H1 (cell line): ENCODE data around the gene CNIH3. TPM values are rescaled to one million over a fixed set of nuclear protein-coding genes. Genes with fewer than 3 reads are reported as not detected.

ENCODE experiments used
- CTCF ChIA-PET: fragments of 300-600 bp; sonication (Branson Sonifier 250); formaldehyde crosslinking; loops from one replicate; lab custom pipeline; 2021; ENCODE audit not compliant: partially characterized antibody; lab: Charles Lee
- POLR2A ChIA-PET: fragments of 300-600 bp; sonication (Branson Sonifier 250); formaldehyde crosslinking; loops from one replicate; lab custom pipeline; 2021; ENCODE audit warnings: inconsistent platforms; ENCODE audit not compliant: partially characterized antibody; lab: Charles Lee
- DNase-seq, 2 experiments: peaks; one replicate each; pipeline versions ENCODE4 v3.0.0 to v3.0.0-alpha.2; 2010 to 2022; ENCODE audit warnings: low spot score in 2 of 2, low read depth in 1 of 2, mixed read lengths in 1 of 2
- FAIRE-seq: peaks from 2 replicates; lab custom pipeline; 2011; peaks lifted over from hg19 to GRCh38; lab: Jason Lieb, UNC
- H2AFZ ChIP-seq: 2 replicates; pipeline ENCODE4 v1.8.1; 2012; ENCODE audit warnings: low read length, inconsistent platforms
- H2AK5ac ChIP-seq: 2 replicates; pipeline ENCODE4 v1.6.1; 2013; ENCODE audit warnings: low read depth, low read length
- H2BK120ac ChIP-seq: replicated peaks from 2 replicates; pipeline ENCODE3; 2013; ENCODE audit warnings: low read depth, low read length, inconsistent platforms
- H2BK12ac ChIP-seq: 2 replicates; pipeline ENCODE4 v1.6.1; 2013; ENCODE audit warnings: low read depth, low read length
- H2BK15ac ChIP-seq: 2 replicates; pipeline ENCODE4 v1.6.1; 2013; ENCODE audit warnings: low read length
- H2BK20ac ChIP-seq: 2 replicates; pipeline ENCODE4 v1.6.1; 2013; ENCODE audit warnings: low read length
- H2BK5ac ChIP-seq: 2 replicates; pipeline ENCODE4 v1.6.1; 2013; ENCODE audit warnings: low read depth, low read length
- H3K14ac ChIP-seq: 2 replicates; pipeline ENCODE4 v1.6.1; 2013; ENCODE audit warnings: inconsistent platforms; ENCODE audit not compliant: insufficient read length
- H3K18ac ChIP-seq: 2 replicates; pipeline ENCODE4 v1.6.1; 2013; ENCODE audit warnings: low read length; ENCODE audit errors: extremely low read depth
- H3K23ac ChIP-seq: 2 replicates; pipeline ENCODE4 v1.6.1; 2013; ENCODE audit warnings: inconsistent platforms; ENCODE audit not compliant: insufficient read length
- H3K23me2 ChIP-seq: 2 replicates; pipeline ENCODE4 v1.6.1; 2013; ENCODE audit warnings: low read depth, low read length
- H3K27ac ChIP-seq: 2 replicates; pipeline ENCODE4 v1.6.1; 2011; ENCODE audit warnings: low read depth, low read length, inconsistent platforms
- H3K27me3 ChIP-seq, 4 experiments: replicated peaks in 1 of 4; 1 replicate in 1 of 4; 2 replicates in 3 of 4; pipeline versions ENCODE4 v1.6.1 to v1.8.1; 2011 to 2013; ENCODE audit warnings: low read length in 3 of 4, mild to moderate bottlenecking in 3 of 4, inconsistent platforms in 2 of 4, mixed read lengths in 2 of 4, moderate library complexity in 1 of 4; ENCODE audit not compliant: control insufficient read depth in 3 of 4, insufficient read depth in 3 of 4; ENCODE audit errors: extremely low read depth in 1 of 4
- H3K36me3 ChIP-seq, 4 experiments: 2 replicates each; pipeline versions ENCODE4 v1.6.1 to v1.8.1; 2011 to 2013; ENCODE audit warnings: mild to moderate bottlenecking in 4 of 4, low read length in 3 of 4, moderate library complexity in 2 of 4, control low read depth in 1 of 4, inconsistent platforms in 1 of 4; ENCODE audit not compliant: insufficient read depth in 4 of 4, control insufficient read depth in 2 of 4
- H3K4ac ChIP-seq: replicated peaks from 2 replicates; pipeline ENCODE3; 2013; ENCODE audit warnings: low read length, low read depth, mixed read lengths, inconsistent platforms; ENCODE audit not compliant: insufficient read length
- H3K4me1 ChIP-seq, 4 experiments: replicated peaks in 1 of 4; 1 replicate in 1 of 4; 2 replicates in 3 of 4; pipeline versions ENCODE4 v1.6.1 to v1.8.1; 2011 to 2013; ENCODE audit warnings: low read length in 3 of 4, inconsistent platforms in 2 of 4, mixed read lengths in 1 of 4; ENCODE audit not compliant: insufficient read depth in 4 of 4, control insufficient read depth in 3 of 4
- H3K4me2 ChIP-seq, 2 experiments: 2 replicates each; pipeline versions ENCODE4 v1.6.1 to v1.8.1; 2011 to 2013; ENCODE audit warnings: low read depth in 2 of 2, low read length in 2 of 2, control low read depth in 1 of 2, inconsistent platforms in 1 of 2, mild to moderate bottlenecking in 1 of 2; ENCODE audit not compliant: insufficient read depth in 1 of 2
- H3K4me3 ChIP-seq, 4 experiments: fragments of 200-600, 300-600 bp in 1 of 4; sonication (generic), shearing (Covaris generic), sonication (Bioruptor Twin) in 1 of 4; 2 replicates each; pipeline versions ENCODE4 v1.5.1 to v1.8.1; 2011 to 2016; ENCODE audit warnings: low read length in 4 of 4, low read depth in 3 of 4, control low read depth in 2 of 4, inconsistent platforms in 2 of 4, mild to moderate bottlenecking in 2 of 4, mixed read lengths in 1 of 4, moderate library complexity in 1 of 4; ENCODE audit not compliant: insufficient read depth in 2 of 4; ENCODE audit errors: extremely low read depth in 1 of 4
- H3K56ac ChIP-seq: replicated peaks from 2 replicates; pipeline ENCODE3; 2013; ENCODE audit warnings: low read depth, mild to moderate bottlenecking, mixed read lengths, low read length, inconsistent platforms; ENCODE audit not compliant: insufficient read length
- H3K79me1 ChIP-seq: 2 replicates; pipeline ENCODE4 v1.6.1; 2013; ENCODE audit warnings: low read depth, low read length, control low read depth
- H3K79me2 ChIP-seq, 2 experiments: 2 replicates each; pipeline versions ENCODE4 v1.6.1 to v1.8.1; 2012 to 2013; ENCODE audit warnings: low read length in 2 of 2, mild to moderate bottlenecking in 2 of 2, inconsistent platforms in 1 of 2; ENCODE audit not compliant: insufficient read depth in 2 of 2, control insufficient read depth in 1 of 2
- H3K9ac ChIP-seq, 4 experiments: replicated peaks in 1 of 4; 1 replicate in 1 of 4; 2 replicates in 3 of 4; pipeline versions ENCODE4 v1.6.1 to v1.8.1; 2011 to 2013; ENCODE audit warnings: low read depth in 3 of 4, low read length in 3 of 4, control low read depth in 2 of 4, mild to moderate bottlenecking in 2 of 4, moderate library complexity in 2 of 4, inconsistent platforms in 1 of 4; ENCODE audit errors: extremely low read depth in 1 of 4
- H3K9me3 ChIP-seq, 2 experiments: 2 replicates each; pipeline versions ENCODE4 v1.6.1 to v1.8.1; 2012 to 2013; ENCODE audit warnings: mild to moderate bottlenecking in 2 of 2, moderate library complexity in 2 of 2, control low read depth in 1 of 2, inconsistent platforms in 1 of 2, low read depth in 1 of 2, low read length in 1 of 2, mixed read lengths in 1 of 2; ENCODE audit not compliant: insufficient read depth in 2 of 2
- H4K20me1 ChIP-seq, 2 experiments: replicated peaks in 1 of 2; 2 replicates each; pipeline versions ENCODE3 to v1.8.1; 2011 to 2013; ENCODE audit warnings: inconsistent platforms in 2 of 2, low read length in 2 of 2, mild to moderate bottlenecking in 1 of 2; ENCODE audit not compliant: insufficient read depth in 2 of 2, control insufficient read depth in 1 of 2
- H4K5ac ChIP-seq: 2 replicates; pipeline ENCODE4 v1.6.1; 2013; ENCODE audit warnings: low read length, low read depth, mixed read lengths, inconsistent platforms; ENCODE audit not compliant: insufficient read length
- H4K8ac ChIP-seq: 2 replicates; pipeline ENCODE4 v1.8.0; 2013; ENCODE audit warnings: mild to moderate bottlenecking, moderate library complexity, low read length, inconsistent platforms; ENCODE audit not compliant: insufficient read depth; ENCODE audit errors: extremely low read depth
- H4K91ac ChIP-seq: replicated peaks from 2 replicates; pipeline ENCODE3; 2013; ENCODE audit warnings: low read length, mixed read lengths, inconsistent platforms; ENCODE audit not compliant: insufficient read length
- ATF2 ChIP-seq: IDR thresholded peaks from 2 replicates; pipeline ENCODE4 v1.6.1; 2012; ENCODE audit warnings: low read length, inconsistent platforms
- GABPA ChIP-seq: IDR thresholded peaks from 2 replicates; pipeline ENCODE4 v1.6.1; 2011; ENCODE audit warnings: mild to moderate bottlenecking, low read length, moderate library complexity, borderline replicate concordance; ENCODE audit not compliant: insufficient read depth
- HDAC6 ChIP-seq: IDR thresholded peaks from one replicate; pipeline ENCODE4 v1.7.1; 2012; ENCODE audit warnings: low read depth, mild to moderate bottlenecking, inconsistent platforms, low read length, moderate library complexity
- MAFK ChIP-seq: IDR thresholded peaks from 2 replicates; pipeline ENCODE4 v1.6.1; 2012; ENCODE audit warnings: low read depth, mild to moderate bottlenecking, improper control_type of control experiment, low read length
- NRF1 ChIP-seq: IDR thresholded peaks from 2 replicates; pipeline ENCODE4 v1.6.1; 2011; ENCODE audit warnings: mild to moderate bottlenecking, low read depth, low read length, improper control_type of control experiment
- RNF2 ChIP-seq: fragments of 200-900, 300-1000 bp; sonication (generic); IDR thresholded peaks from 2 replicates; pipeline ENCODE4 v1.7.1; 2016; ENCODE audit warnings: borderline replicate concordance, low read depth, mild to moderate bottlenecking, antibody characterized with exemption, low read length; ENCODE audit not compliant: poor library complexity, severe bottlenecking; ENCODE audit errors: missing control alignments
- WGBS, 2 experiments: shearing (Covaris generic) in 1 of 2; methylation state at CpG; one replicate each; pipeline versions ENCODE4 v1.1.6 to v1.1.7; 2013 to 2015; ENCODE audit warnings: low lambda C conversion rate in 2 of 2, mixed read lengths in 2 of 2, inconsistent platforms in 1 of 2, low coverage in 1 of 2, missing lambda C conversion rate in 1 of 2; ENCODE audit not compliant: insufficient replicate concordance in 2 of 2, insufficient coverage in 1 of 2, insufficient read length in 1 of 2; ENCODE audit errors: extremely low coverage in 1 of 2, missing lambda C conversion rate in 1 of 2; 5-methylcytosine and 5-hydroxymethylcytosine counted together
- polyA plus RNA-seq, 7 experiments: library from polyadenylated mRNA; depleted of rRNA in 3 of 7; stranded (reverse) in 5 of 7; unstranded in 2 of 7; fragments of >200 nt in 5 of 7; fragments of 200-250 nt in 2 of 7; gene quantifications; 1 replicate in 5 of 7; 2 replicates in 1 of 7; 4 replicates in 1 of 7; pipeline versions ENCODE4 v1.2.1 to v1.2.3, GENCODE V29; 2011 to 2013; ENCODE audit warnings: missing spikeins in 2 of 7, mixed read lengths in 2 of 7
- total RNA-seq: library from RNA; stranded (reverse); fragmentation: NEBNext Ultra II Directional; extraction: Animal tissue kit (Norgen Biotek cat#: 25700); gene quantifications from 2 replicates; pipeline ENCODE4 v1.2.1, GENCODE V29; 2021

CNIH3 gene
- total and polyA plus RNA-seq, 2 of the 8 experiments (the other 6 are each of a cell fraction or from before 2014, with no cell fraction given): 3.7 to 5.6 TPM

GRCh38 chr1:224669403-224669802 is 53.3 kb downstream of the CNIH3 start:
- no peak for TF ChIP-seq RNF2
- no peak for TF ChIP-seq MAFK
- no peak for TF ChIP-seq HDAC6
- no peak for TF ChIP-seq NRF1
- TF ChIP-seq GABPA: no peak
- no peak for TF ChIP-seq ATF2
- Histone ChIP-seq H3K79me1 (no peaks in the 10 kb centered on the region), H4K8ac (no peak overlapping the region; the same call in 1 of the 2 replicates), H4K5ac (no peak overlapping the region), H2BK120ac (no peak overlapping the region), H3K56ac (no peak overlapping the region), H3K4me3 (no peak overlapping the region), H3K4me1 (no peaks in the 10 kb centered on the region; a peak in 1 of 7 replicates), H2BK20ac (no peak overlapping the region), H4K91ac (no peak overlapping the region), H2BK15ac (no peak overlapping the region), H3K4me2 (no peak overlapping the region), H3K18ac (no peak overlapping the region), H2BK5ac (no peak overlapping the region), H3K14ac (no peak overlapping the region), H3K36me3 (no peaks in the 10 kb centered on the region), H3K4ac (no peak overlapping the region), H3K9me3 (0 out of 4 replicates have a peak, but pooled peaks cover 0 to 4% of the 10 kb centered on the region in 2 experiments), H2BK12ac (no peak overlapping the region), H3K27me3 (no peaks in the 10 kb centered on the region), H3K79me2 (no peaks in the 10 kb centered on the region), H3K9ac (no peak overlapping the region), H2AK5ac (no peak overlapping the region), H3K27ac (no peak overlapping the region), H3K23me2 (no peaks in the 10 kb centered on the region), H4K20me1 (no peaks in the 10 kb centered on the region), H2AFZ (no peak overlapping the region), H3K23ac (no peak overlapping the region)
- POLR2A ChIA-PET: no interaction called here
- FAIRE-seq: no peak
- CTCF ChIA-PET: interaction anchor here (1.1 to 2.9 kb wide), 4 partner anchors 20 to 182 kb away, joined by 4 to 8 read pairs (median 6); no protein-coding TSS in a partner anchor
- 93% methylated on average over 3 of the region's 3 CpGs; no CpG with 5 or more reads in 1 of the 2 experiments for WGBS, 2 experiments
- DNase-seq: no peak
